ENCODE measurements around the gene SHISA7.

- TF ChIP-seq CTCF (conservative IDR thresholded peaks at IDR 0.05; ENCODE audit: low read length) (no peak), EZH2phosphoT487 (IDR thresholded peaks at IDR 0.05; ENCODE audit: borderline replicate concordance) (no peak)
Measured at GRCh38 chr19:55486971-55487923, 44.1 kb upstream of the SHISA7 start.
